Hematopoietic multipotent progenitor cell treated with erythropoietin and hydrocortisone succinate and interleukin-3 and kit ligand, for 8 days (in vitro differentiated cells): ENCODE data around the gene TAF3.
"Not testable (repeated sequence)": the region's sequence is repeated elsewhere in the genome, so short reads cannot be mapped to it uniquely, and the experiment has no call there.

Experiments
- DNase-seq: peaks from one replicate; pipeline ENCODE4 v3.0.0-alpha.2; 2015

Gene TAF3

DNA sequence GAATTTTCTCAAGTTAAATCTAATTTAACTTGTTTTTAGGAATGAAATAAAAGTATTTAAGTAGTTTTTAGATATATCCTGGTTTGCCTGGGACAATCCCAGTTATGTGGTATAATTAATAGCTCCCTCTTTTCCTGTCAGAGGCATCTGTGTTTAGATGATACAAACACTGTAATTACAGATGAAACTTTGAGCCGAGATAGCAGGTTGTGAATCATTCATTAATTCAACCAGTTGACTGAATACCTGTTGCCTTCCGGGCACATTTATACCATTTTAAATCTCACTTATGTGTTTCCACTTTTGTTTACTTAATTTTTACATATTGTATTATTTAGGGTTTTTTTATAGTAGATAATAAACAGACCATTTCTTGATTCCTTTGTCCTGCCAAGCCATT is 154.1 kb downstream of the TAF3 start:
- no peak for DNase-seq

GRCh38 chr10:7980196-7980595 is 161.9 kb downstream of the TAF3 start:
- no peak for DNase-seq

- DNase-seq = no peak
Measured at GRCh38 chr10:7982727-7983126, 164.4 kb downstream of the TAF3 start.

DNA sequence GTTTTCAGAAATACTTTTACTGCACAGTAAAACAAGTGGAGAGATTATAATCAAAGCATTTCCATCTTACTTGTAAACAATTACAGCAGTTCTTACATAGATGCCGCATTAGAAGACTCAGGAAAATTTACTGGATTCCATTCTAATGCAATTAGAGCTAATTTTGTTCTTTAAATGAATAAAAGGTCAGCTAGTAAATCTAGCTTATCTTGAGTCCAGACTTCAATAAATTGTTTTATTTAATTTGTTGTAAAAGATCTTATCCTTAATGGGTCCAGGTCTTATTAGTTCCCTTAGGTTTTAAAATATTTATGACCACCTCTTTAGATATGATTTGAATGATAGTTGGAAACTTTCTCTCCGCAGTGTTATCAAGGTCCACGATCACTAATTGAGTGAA is 166.0 kb downstream of the TAF3 start:
- no peak for DNase-seq

- no peak for DNase-seq
Measured at GRCh38 chr10:7984896-7985295, 166.6 kb downstream of the TAF3 start.

- DNase-seq = no peak
Measured at GRCh38 chr10:7986851-7987250, 168.5 kb downstream of the TAF3 start.

GRCh38 chr10:7988989-7989388 is 170.7 kb downstream of the TAF3 start:
- peak; percentile 11 for DNase-seq

- no peak for DNase-seq
Measured at GRCh38 chr10:7998831-7999230, 180.5 kb downstream of the TAF3 start.

DNA sequence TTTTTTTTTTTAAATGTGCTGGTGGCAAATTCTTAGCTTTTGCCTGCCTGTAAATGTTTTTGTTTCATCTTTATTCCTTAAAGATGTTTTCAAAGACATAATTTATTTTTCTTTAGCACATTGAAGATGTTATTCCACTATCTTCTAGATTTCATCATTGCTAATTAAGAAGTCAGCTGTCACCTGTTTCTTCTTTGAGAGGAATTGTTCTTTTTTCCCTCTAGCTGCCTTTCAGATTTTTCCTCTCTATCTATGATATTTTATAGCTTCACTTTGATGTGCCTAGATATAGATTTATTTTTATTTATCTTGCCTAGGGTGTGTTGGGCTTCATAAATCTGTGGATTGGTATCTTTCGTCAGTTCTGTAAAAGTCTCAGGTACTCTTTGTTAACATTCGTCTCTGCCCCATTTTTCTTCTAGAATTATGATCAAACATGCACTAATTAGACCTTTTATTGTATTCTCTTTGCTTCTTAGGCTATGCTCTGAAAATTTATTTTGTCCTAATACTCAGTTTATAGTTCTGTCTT is 186.2 kb downstream of the TAF3 start:
- DNase-seq = no peak

- DNase-seq = no peak
Measured at GRCh38 chr10:8006274-8006999, 188.1 kb downstream of the TAF3 start.

DNA sequence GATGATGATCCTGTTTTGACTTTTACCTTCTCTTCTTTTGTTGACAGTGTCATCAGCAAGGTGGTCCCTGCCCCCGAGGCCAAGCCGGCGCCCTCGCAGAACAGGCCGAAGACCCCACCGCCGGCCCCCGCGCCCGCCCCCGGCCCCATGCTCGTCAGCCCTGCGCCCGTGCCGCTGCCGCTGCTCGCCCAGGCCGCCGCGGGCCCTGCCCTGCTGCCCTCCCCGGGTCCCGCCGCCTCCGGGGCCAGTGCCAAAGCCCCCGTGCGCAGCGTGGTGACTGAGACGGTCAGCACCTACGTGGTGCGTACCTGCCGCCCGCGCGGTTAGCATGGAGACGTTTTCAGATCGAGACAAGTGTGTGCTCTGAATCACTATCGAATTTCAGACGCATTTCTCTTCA is 190.7 kb downstream of the TAF3 start:
- no peak for DNase-seq

DNA sequence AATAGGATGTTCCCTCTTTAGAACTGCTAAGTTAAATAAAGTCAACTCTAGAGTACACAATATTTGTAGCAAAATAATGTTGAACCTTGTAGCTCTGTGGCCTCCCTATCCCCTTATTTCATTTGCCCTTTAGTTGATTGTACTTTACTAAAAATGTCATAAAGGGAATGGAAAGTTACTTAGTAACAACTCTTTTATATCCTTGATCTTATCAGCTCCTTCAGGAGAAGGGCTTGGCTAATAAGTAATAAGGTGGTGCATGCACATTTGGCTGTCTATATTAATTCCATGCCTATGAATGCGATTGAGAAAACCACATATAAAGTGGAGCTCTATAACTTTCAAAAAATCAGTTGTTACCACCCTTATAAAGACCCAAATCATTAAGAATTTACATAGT is 194.7 kb downstream of the TAF3 start:
- DNase-seq = no peak

GRCh38 chr10:8013619-8014018 is 195.3 kb downstream of the TAF3 start:
- no peak for DNase-seq

- no peak for DNase-seq
Measured at GRCh38 chr10:8014649-8015048, 196.3 kb downstream of the TAF3 start.

- no peak for DNase-seq
Measured at GRCh38 chr10:8017277-8017676, 199.0 kb downstream of the TAF3 start.

- no peak for DNase-seq
Measured at GRCh38 chr10:8023321-8023720, 205.0 kb downstream of the TAF3 start.

DNA sequence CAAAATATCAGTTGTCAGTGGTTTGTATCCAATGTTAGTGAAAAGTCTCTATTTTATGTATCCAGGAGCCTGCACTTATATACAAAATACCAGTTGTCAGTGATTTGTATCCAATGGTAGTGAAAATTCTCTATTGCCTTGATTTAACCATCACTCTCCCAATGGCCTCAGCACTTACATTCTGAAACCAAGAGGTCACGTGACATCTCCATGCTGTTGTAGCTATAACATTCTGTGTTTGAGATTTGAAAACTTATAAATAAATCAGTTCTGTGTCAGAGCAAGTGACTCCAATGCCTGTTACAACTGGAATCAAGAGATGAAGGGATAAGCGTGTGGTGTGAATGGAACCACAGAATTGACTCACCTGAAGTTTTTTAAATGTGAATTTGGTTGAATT is 205.5 kb downstream of the TAF3 start:
- DNase-seq = no peak

DNA sequence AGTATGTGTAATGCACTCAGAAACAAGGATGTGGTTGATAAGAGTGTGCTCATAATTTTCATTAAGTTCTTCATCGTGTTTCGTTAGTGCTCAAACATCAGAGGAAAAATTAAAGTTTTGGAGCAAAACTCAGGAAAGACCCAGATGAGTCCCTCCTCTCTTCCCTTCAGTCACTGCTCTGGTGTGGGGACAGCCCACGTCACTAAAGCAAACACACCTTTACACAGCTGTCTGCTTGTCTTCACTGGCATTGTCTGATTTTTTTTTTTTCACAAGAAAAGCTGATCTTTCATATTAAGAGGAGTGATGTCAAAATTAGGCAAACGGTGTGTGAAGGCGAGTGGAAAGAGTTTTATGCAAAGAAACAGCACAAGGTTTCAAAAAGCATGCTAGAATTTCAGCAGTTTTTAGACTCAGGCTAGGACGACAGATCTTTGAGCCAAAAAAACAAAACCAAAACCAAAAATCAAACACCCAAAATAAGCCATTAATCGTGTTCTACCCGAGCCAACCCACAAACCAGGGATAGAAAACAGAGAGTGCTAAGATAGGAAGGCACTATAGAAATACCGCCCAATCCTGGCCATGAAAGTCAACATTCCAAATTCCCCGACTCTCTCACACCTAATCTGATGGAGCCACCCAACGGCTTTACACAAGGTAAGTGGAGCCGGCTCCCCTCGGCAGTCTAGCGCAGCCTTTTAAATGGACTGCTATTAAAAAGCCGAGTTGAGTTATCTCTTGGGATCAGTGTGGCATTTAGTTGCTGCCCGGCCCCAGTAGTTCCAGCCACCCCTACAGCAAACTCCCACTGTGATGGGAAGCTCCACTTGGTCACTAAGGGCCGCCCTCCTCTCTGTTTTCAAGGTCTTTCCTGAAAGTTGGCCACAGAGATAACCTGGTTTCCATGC is 208.3 kb downstream of the TAF3 start:
- no peak for DNase-seq

- DNase-seq = not testable (repeated sequence)
Measured at GRCh38 chr10:8031211-8031610, 212.9 kb downstream of the TAF3 start.

GRCh38 chr10:8032558-8032957 is 214.3 kb downstream of the TAF3 start:
- no peak for DNase-seq

GRCh38 chr10:8033812-8034465 is 215.6 kb downstream of the TAF3 start:
- DNase-seq = no peak

DNA sequence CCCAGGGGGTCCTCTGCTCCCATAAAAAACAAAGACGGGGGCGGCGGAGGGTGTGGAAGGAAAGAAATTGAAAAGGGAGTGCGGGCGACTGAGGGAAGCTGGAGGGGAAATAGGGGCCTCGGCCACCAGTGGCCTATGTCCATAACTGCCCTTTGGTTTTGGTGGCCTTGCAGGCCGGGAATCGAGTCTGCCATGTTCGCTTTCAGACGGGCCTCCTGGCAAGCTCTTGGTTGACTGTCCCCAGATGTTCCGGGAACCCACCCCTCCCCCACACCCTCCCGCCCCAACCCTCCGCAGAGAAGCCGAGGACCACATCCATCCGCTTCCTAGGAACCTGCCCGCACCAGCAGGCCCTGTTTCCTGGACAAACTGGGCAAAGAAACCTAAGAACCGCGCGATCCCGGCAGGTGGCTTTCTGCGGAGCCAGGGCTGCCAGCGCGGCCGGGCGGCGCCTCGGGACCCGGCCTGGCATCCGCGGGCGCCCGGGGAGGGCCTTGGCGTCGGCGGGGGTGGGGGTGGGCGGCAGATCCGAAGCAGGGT is 216.2 kb downstream of the TAF3 start:
- DNase-seq = no peak

DNA sequence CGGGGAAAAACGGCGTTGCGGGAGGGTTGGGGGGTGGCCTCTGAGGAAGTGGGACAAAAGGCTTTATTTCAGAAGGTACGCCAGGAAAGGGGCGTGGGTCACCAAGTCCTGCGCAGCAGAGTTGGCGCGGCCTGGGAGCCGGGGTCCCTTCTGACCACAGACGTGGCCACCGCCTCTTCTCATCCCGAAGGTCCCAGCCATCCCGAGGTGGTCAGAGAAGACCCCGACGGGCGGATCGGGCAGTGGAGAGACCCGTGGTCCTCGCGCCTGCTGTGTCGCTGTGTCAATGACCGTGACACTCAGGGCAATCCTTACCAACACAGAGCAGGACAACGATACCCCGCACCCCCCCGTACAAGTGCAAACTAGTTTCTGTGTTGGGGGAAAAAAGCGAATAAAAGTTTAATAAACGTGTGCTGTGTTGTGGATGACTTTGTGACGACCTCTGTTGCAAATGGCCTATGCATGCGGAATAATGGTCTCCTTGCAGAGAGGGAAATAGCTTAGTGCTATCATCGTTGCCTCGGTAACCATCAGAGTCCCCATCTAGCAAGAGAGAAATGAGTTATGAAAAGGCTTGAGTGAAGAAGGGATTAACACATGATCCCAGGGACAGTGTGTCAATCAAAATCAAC is 216.8 kb downstream of the TAF3 start:
- no peak for DNase-seq
